Transverse colon (tissue), 4 donors: ENCODE measurements around the gene SDK2.

Experiments
- CTCF ChIP-seq, 5 experiments: fragments of 200-600 bp in 3 of 5; fragments of 450-650 bp in 2 of 5; sonication (generic) in 3 of 5; IDR thresholded peaks; 1 replicate in 2 of 5; 2 replicates in 3 of 5; pipeline ENCODE4 v1.5.1; 2016 to 2017; ENCODE audit warnings: antibody characterized with exemption in 5 of 5, inconsistent platforms in 3 of 5, mild to moderate bottlenecking in 2 of 5, moderate library complexity in 1 of 5
- EP300 ChIP-seq: sonication (generic); formaldehyde crosslinking; IDR thresholded peaks from one replicate; pipeline ENCODE4 v1.6.1; 2017; ENCODE audit warnings: antibody characterized with exemption, low read depth
- POLR2A ChIP-seq: fragments of 450-650 bp; IDR thresholded peaks from one replicate; pipeline ENCODE4 v1.6.1; 2016; ENCODE audit warnings: antibody characterized with exemption, mild to moderate bottlenecking, moderate library complexity
- POLR2AphosphoS5 ChIP-seq, 3 donors: sonication (generic); formaldehyde crosslinking; IDR thresholded peaks; one replicate each; pipeline ENCODE4 v1.6.1; 2016; ENCODE audit warnings: antibody characterized with exemption in 3 of 3

GRCh38 chr17:73591296-73592078 lies 52.8 kb downstream of the SDK2 start:
- TF ChIP-seq POLR2A, result no peak
- TF ChIP-seq CTCF (IDR thresholded peaks at IDR 0.05), result no peak
- TF ChIP-seq POLR2AphosphoS5 (IDR thresholded peaks at IDR 0.05), result no peak
- no peak for TF ChIP-seq EP300
